ENCODE results near the gene KLK13.

DNA sequence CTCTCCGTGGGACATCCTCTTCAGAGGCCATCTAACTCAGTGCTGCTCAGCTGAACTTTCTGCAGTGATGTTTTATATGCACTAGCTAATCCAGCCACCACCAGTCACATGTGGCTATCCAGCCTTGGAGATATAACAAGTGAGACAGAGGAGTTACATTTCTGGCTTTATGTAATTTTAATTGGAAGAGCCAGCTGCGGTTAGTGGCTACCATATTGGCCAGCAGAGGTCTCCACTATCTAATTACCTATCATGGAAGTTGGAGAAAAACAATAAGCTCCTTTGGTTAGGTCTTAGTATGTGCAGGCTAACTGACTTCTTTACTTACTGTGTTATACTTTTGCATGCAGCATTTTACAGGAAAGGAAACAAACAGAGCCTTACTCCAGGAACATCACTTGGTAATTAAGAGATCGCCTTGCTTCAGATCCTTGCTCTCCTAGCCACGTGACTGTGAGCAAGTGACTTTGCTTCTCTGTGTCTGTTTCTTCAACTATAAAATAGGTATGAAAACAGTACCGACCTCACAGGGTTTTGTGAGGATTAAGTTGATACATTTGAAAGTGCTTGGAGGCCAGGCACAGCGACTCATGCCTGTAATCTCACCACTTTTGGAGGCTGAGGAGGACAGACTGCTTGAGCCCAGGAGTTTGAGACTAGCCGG, 43.8 kb downstream of the KLK13 start:
- TF ChIP-seq, protein P1, sequence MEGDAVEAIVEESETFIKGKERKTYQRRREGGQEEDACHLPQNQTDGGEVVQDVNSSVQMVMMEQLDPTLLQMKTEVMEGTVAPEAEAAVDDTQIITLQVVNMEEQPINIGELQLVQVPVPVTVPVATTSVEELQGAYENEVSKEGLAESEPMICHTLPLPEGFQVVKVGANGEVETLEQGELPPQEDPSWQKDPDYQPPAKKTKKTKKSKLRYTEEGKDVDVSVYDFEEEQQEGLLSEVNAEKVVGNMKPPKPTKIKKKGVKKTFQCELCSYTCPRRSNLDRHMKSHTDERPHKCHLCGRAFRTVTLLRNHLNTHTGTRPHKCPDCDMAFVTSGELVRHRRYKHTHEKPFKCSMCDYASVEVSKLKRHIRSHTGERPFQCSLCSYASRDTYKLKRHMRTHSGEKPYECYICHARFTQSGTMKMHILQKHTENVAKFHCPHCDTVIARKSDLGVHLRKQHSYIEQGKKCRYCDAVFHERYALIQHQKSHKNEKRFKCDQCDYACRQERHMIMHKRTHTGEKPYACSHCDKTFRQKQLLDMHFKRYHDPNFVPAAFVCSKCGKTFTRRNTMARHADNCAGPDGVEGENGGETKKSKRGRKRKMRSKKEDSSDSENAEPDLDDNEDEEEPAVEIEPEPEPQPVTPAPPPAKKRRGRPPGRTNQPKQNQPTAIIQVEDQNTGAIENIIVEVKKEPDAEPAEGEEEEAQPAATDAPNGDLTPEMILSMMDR (IDR thresholded peaks at IDR 0.05) = peak; percentile 86
- TF ChIP-seq EZH2 (IDR thresholded peaks at IDR 0.05) = no peak

Data from neural progenitor cell (in vitro differentiated cells).